GM18508 (cell line): ENCODE results near the gene FNIP2.

Source experiments
- ATAC-seq: cut with Tn5 transposase; IDR thresholded peaks from one replicate; pipeline ENCODE4 v1.9.1; 2021; ENCODE audit warnings: moderate number of reproducible peaks; ENCODE audit not compliant: insufficient read depth, unreplicated experiment

The FNIP2 gene

DNA sequence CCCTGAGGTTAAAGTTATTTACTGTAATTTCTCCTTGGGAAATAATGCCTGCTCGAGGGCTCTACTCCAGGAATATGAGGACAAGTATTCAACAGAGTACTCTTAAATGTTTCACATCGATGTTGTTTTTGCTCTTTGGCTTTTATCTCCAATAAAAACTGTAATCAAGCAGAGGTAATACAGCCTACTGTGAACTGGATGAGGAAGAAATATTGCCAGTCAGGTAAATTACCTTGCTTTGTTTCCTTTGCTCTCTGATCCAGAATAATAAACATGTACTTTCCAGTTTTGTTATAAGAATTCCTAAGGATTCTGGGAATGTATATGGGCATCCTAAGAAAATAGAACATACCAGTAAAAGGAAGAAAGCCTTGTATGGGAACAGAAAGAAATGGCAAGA lies 60.4 kb downstream of the FNIP2 start:
- ATAC-seq = no peak

DNA sequence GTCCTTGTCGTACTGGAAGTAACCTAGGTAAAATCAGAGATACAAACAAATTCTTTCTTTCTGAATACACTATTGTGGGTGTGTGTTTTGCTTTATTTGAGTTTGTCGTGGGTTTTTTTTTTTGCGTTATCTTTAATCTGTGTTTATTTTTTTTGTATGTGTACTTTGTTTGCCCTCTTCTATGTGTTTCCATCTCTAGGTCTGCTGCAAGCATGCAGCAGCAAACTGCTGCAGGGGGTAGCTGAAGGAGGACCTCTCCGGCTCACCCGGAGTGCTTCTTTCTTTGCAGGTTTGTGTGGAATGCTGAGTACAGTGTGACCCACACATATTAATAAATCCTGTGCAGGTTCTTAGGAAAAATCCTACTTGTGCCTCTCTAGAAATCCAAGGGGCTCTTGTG lies 64.8 kb downstream of the FNIP2 start:
- no peak for ATAC-seq

DNA sequence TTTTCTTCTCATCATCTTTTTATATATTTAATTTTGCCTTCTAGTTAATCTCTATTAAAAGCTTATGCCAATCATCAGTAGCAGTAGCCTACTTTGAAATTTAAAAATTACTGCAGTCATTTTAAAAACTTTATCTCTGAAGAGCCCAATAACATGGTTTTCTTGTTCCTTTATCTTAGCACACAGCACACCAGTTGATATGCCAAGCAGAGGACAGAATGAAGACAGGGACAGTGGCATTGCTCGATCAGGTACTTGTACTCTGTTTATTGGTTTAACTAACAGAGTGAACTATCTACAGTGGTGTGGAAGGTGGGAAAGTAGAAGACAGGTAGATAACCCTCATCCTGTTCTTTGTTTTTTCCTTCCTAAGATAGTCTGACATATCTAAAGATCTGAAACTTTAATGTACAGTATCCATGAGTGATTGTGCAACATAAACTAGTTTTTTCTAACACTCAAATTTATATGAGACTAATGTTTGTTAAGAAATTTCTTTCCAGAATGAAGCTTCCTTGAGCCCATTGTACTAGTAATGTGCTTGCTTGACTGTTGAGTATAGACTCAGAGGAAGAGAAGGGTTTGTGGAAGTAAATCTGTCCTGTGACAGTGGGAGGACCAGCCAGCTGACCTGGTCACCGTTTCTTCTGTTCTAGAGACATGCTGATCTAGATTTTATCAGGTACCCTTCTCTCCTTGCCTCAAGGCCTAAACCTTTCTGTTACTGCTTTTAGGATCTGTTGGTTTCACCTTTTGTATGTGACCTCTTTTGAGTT lies 66.6 kb downstream of the FNIP2 start:
- no peak for ATAC-seq

DNA sequence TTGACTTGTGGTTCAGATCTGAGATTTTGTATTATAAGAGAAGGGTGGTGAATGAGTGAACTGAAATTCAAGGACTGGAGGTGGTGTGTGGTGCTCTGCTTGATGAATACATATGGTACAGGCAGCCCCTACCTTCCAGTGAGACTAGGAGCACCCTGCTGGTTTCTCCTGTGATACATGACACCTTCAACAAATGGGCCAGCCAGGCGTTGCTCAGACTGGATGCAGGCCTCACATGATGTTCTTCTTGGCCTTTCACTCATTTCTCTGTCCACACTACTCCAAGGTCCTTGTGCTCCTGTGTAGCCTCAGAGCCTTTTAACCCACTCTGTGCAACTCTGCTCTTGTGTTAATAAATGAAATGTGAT lies 67.2 kb downstream of the FNIP2 start:
- no peak for ATAC-seq

DNA sequence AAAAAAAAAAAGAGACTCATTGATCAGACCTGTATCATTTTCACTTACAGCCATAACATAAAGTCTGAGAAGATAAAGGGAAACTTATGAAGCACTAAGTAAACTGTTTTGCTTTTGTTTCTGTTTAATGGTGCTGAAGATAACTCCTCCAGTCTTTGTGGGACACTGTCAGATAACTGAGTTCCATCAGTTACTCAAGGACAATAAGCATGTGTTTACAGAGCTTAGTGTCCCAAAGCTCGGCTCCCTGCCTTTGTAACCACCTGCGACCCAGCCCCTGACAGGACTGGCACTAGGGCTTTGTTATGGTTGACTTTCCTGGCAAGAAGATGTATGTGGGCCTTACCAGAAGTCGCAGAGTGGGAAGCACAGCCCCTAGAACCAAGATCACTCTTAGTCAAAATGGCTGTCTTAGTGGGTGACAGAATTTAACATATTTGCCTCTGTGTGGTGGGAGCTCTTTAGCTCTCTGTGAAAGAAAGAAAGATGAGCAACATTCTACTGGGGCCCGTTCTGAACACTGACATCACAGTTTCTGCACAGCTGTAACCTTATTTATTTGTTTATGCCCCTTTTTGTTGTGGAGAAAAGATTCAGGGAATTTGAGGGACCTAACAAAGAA lies 68.1 kb downstream of the FNIP2 start:
- ATAC-seq = no peak

DNA sequence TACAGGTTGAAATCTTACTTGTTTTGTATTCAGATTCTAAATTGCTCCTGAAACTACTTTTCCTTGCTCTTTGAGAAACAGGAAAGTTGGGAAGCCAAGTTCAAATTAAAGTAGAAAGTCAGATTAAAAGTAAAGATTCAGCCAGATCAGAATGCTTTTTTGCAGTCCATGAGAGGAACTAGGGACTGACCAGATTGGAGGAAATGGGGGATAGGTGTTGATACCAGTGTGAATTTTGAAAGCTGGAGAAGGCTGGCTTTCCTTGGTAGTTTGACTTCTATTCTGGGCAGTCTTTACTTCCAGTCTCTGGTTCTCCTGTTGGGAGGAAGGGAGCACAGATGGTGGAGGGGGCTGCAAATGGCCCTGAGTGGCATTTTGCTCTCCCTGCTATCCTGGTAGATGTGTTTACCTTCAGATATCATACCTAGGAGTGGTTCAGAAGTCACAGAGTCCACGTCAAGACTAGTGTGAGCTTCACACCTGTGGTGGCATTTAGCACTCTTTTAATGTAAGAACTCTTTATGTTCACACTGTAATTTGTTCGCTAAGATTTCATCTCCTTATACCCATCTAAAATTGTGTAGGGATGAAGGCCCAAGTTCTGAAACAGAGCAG lies 68.8 kb downstream of the FNIP2 start:
- ATAC-seq = no peak

DNA sequence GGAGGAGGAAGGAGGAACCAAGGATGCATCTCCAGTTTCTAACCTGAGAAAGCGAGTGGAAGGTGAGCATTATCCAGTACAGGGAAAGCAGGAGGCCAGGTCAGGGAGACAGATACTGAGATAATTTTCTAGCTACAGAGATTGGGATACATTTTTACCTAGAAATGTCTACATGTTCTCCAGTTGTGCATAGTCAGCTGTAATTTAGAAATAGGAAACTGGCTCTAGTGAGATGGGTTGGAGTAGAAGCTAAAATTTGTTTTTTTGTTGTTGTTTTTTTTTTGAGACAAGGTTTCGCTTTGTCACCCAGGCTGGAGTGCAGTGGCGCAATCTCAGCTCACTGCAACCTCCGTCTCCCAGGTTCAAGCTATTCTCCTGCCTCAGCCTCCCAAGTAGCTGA lies 71.3 kb downstream of the FNIP2 start:
- no peak for ATAC-seq

DNA sequence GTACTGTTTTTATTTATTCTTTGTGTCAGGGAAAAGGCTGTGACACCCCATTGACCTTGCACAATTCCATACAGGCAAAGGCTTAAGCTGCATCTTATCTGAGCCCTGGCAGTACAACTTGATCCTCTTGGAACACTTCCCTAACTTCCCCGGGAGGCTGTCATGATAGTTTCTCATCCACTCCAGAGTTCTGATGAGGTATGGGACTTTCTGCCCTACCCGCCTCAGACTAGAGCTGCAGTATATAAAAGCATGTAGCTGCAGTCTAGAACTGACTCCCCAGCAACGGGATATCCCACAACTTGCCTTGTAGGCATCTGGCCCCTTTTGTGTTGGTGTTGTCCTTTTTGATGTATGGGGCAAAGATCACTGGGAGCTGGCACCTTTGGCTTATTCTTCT lies 72.7 kb downstream of the FNIP2 start:
- ATAC-seq = no peak

DNA sequence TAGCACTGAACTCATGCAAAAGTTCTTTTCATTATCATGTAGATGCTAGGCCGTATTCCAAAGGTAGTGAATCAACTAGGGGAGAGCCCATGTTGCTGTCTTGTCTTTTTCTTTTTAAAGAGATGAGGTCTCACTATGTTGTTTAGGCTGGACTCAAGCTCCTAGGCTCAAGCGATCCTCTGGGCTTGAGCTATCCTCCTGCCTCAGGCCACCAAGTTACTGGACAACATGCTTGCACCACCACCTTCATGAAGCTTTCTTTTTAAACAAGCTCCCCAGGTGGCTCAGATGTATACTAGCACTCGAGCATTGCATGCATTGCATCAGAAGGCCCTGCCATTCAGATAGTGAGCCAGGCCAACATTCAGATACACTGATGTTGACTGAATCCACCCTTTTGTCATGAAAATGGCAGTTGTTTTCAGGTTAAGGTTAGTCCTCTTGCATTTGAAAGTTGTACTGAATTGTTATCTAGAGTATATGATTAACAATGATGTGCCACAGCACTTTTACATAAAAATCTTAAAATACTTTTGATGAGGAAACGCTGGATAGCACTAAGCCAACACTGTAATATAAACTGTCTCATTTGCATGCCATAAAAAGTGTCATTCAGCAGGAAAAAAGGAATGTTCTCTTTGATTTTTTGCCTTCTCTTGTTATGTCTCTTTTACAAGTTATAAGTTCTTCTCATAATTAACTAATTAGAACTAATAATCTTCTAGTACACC lies 76.7 kb downstream of the FNIP2 start:
- ATAC-seq = no peak

DNA sequence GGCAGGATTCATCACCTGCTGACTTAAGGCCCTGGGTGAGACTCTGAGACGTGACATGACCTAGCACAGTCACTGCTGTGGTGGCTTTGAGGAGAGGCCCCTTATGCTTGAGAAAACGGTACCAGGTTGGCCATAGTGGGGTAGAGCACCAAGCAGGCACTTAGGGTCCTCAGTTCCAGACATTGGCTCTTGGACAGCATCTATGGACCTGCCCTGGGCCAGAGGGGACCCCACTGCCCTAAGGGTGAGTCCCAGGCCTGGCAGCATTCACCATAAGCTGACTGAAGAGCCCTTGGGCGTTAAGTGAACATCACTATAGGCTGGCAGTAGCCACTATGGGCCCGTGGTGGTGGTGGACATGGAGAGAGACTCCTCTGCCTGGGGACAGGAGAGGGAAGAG lies 78.7 kb downstream of the FNIP2 start:
- ATAC-seq = no peak

DNA sequence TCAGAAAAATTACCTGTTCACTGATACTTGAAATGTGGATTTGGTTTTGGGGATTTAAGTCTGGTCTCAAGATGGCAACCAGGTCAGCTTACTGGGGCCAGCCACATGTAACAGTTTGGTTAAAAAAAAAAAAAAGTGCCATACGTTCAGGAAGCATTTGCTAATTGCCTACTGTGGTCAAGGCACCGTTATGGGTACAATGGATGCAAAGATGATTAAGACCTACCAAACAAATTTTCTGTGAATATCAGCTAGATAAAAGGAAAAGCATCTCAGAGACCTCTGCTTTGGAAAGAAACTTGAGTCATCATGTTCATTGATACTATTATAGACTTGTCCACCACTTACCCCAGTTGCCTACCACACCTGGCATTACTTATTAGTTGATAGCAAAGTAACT lies 80.9 kb downstream of the FNIP2 start:
- ATAC-seq = no peak

DNA sequence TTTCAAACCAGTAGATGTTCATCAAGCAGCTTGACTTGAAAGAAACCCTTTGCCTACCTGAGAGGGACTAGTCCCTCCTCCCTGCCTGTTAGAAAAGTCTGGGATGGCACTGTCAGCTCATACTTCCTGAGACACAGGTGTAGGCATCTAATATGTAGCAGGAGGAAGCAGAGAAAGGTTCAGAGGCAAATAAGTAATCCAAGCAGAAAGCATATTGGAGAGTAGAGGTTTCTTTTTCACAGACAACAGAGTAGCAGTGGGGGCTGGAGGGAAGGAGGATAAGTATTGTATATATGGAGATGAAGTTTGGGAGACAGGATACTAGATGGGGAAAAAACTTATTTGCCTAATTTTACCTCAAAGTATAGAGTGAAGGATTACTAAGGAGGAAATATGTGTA lies 81.5 kb downstream of the FNIP2 start:
- no peak for ATAC-seq

DNA sequence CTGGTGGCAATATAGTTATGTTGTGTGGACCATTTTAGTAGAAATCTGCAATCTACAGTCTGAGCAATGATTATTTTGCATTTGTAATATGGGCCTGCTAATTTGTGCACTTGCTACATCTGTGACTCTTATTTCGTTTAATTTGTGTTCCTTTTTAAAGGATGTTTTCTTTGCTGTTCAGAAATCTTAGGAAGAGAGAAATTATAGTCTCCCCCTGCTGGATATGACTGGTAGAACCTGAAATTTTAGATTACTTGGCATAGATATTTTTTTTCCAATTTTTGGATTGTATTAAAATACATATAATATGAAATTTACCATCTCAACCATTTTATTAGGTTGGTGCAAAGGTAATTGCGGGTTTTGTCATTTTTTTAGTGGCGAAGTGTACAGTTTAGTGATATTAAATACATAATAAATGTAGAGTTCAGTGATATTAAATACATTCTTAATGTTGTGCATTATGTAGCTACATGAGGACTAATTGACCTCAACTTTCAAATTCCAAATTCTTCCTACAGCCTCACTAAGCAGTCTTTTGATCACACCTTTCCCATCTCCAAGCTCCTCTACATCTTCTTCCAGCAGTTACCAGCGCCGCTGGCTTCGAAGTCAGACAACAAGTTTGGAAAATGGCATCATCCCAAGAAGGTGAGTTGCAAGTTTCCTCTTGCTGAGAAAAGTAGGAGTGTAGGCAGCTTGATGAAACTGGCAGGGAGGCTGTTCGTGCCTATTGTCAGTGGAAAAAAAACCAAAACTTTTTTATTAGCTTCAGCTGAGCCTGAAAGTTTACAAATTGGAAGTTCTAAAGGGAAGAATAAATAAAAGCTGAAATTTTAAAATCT lies 82.2 kb downstream of the FNIP2 start:
- no peak for ATAC-seq

DNA sequence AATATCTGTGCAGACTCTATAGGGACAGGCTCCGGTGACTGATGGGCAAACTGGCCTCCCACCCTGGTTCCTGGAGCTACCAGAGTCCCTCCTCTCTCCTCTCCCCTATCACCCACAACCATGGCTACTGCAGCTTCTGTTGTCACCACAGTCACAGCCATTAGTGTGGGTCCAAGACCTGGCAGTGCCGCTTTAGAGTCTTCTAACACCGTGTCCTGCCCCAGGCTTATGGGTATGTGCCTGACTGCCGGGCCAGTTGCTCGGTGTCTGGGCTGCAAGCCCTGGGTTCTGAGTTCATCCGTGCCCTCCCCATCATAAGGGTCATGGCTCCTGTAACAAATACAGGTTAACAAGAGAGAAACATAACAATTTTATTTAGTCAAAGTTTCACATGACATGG lies 85.4 kb downstream of the FNIP2 start:
- no peak for ATAC-seq

DNA sequence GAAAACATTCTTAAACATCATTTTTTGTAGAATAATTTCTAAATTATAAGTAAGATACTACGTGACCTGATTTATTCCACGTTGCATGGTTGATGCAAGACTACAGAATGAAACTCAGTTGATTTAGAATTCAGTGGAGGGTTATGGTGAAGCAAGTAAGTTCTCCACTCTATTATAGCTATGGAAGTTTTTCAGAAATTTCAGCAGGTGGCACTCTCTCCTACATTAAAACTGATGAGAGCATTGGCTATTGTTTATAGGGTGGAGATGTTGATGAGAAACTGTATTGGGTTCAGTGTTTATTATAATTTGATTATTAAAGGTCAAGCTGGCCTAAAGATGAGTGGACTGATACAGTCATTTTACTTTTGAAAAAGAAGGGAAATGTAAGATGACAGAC lies 88.0 kb downstream of the FNIP2 start:
- peak; percentile 85 for ATAC-seq

DNA sequence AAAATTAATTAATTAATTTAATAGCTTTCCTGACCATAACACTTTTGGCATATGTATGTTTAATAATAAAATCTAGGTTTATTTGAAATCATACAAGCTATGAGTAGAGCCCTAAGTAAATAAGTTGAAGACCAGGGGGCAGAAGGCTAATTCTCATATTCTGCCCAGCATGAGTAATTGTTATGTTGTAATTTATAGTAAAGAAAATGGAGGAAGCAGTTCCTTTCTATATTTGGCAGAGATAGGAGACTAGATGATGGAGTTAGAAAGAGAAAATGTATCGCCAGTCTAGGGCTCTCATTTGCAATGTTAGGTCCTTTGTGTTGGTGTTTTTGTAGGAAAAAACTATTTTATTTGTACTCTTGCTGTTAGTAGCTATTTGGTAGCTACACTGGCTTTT lies 89.1 kb downstream of the FNIP2 start:
- ATAC-seq = no peak

DNA sequence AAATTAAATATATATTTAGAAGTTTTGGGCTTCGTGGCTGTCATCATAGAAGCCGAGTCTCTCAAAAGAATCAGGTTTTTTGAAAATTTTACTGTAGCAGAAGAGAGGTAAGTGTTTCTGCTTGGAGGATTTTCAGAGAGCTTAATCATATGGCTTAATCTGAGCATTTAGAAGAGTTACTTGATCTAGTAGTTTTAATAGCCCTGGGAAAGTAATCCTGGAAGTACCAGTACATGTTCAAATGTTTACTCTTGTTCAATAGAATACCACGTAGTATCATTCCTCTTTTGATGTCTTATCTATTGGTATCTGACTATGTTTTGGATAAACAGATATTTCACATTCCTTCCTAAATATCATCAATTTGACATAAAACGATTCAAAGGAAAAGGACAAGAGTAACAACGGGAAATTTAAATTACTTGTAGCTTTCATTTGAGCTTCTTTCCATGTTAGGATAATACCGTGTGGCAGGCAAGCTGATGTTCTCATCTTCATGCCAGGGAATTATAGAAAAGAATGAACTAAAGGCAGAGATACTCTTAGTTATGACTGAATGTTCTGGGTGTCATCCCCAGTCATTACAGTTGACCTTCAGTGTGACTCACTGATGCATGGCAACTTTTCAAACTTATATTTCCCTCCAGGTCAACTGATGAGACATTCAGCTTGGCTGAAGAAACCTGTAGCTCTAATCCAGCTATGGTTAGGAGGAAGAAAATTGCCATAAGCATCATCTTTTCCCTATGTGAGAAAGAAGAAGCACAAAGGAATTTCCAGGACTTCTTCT lies 89.8 kb downstream of the FNIP2 start:
- no peak for ATAC-seq

DNA sequence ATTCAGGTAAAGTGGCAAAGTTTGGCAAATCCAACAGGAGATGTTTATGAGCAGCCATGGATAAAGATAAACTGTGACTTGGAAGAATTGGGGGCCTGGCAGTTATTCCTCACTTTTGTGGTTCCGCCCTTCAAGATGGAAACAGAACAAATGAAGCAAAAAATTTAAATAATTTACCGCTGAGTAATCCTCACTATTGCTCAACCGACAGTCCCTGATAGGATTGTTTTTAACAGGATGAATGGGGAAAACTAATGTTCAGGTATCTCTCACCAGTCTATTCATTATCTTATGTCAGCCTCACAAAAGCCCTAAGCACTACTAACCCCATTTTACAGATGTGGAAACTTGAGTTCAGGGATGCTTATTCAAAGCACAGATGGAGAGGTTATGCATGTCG lies 90.8 kb downstream of the FNIP2 start:
- no peak for ATAC-seq

DNA sequence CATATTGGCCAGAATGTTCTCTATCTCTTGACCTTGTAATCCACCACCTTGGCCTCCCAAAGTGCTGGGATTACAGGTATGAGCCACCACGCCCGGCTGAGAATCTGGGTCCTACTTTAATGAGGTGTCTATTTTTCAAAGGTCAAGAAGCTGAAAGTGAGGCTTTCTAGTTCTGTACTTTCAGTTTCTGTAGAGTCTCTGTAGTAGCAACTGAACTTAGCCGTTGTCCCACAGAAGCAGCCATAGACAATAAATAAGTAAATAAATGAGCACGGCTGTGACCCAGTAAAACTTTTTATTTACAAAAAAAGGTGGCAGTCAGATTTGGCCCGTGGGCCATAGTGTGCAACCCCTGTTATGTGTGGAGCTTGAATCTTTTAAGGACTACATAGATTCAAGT lies 92.0 kb downstream of the FNIP2 start:
- no peak for ATAC-seq

DNA sequence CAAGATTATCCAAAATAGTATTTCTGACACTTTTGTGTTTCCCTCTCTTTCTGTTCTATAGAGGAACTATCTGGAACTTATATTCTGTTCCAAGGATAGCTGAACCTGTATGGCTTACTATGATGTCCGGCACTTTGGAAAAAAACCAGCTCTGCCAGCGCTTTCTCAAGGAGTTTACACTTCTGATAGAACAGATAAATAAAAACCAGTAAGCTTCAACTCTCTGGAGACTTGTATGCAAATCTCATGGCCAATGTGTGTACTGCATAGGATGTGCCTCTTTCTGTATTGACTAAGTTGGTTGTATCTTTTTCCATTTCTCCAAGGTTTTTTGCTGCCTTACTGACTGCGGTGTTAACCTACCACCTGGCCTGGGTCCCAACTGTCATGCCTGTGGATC lies 92.5 kb downstream of the FNIP2 start:
- ATAC-seq = no peak
